HCT116 (cell line): ENCODE data around the gene OPRL1.

Source experiments
- POLR2A ChIP-seq: IDR thresholded peaks from 2 replicates; pipeline ENCODE4 v1.7.0; 2011; ENCODE audit warnings: borderline replicate concordance; ENCODE audit not compliant: insufficient read depth, insufficient read length; ENCODE audit errors: extremely low read depth
- RAD21 ChIP-seq: IDR thresholded peaks from 2 replicates; pipeline ENCODE4 v1.6.1; 2012; ENCODE audit warnings: low read depth, mild to moderate bottlenecking

DNA sequence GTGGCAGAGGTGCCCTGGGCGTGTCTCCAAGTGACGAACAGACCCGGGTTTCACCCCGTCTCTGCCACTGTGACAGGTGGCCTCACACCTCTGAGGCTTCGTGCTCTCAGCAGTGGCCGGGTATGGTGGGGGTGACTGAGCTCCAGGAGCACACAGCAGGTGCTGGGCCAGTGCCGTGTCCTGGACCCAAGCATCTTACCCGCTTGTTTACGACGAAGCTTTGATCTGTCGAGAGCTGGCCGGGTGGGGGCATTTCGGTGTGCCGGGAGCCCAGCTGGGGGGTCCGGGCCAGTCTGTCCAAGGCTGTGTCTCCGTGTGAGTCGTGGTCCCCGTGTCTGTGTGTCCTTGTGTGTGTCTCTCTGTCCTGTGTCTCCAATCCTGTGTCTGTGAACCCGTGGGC, 11.5 kb downstream of the OPRL1 start:
- no peak for TF ChIP-seq RAD21
- no peak for TF ChIP-seq POLR2A
